ENCODE data around the gene SLC27A2.
A peak's percentile ranks its signal among the peaks of the same experiment; 100 is the strongest.

GRCh38 chr15:50250760-50251394 is 68.9 kb downstream of the SLC27A2 start:
- no peak for TF ChIP-seq GABPA (IDR thresholded peaks at IDR 0.05 in 1 of 2, conservative IDR thresholded peaks at IDR 0.05 in 1 of 2)
- TF ChIP-seq REST (IDR thresholded peaks at IDR 0.05) = no peak
- TF ChIP-seq JUND (IDR thresholded peaks at IDR 0.05) = peak in 1 of 2 donors; percentile 33
- no peak for TF ChIP-seq ATF3 (IDR thresholded peaks at IDR 0.05)
- TF ChIP-seq CTCF (IDR thresholded peaks at IDR 0.05; ENCODE audit: low read depth, low read length, missing input control) = no peak
- peak in 1 of 2 donors; percentile 13 for TF ChIP-seq RAD21 (IDR thresholded peaks at IDR 0.05)
- TF ChIP-seq MAX (IDR thresholded peaks at IDR 0.05) = peak; percentile 56
- peak; percentile 55 for TF ChIP-seq FOXA2 (IDR thresholded peaks at IDR 0.05)
- TF ChIP-seq SP1 (IDR thresholded peaks at IDR 0.05) = peak; percentile 10
- TF ChIP-seq TAF1 (conservative IDR thresholded peaks at IDR 0.05) = no peak
- no peak for TF ChIP-seq ZBTB33 (IDR thresholded peaks at IDR 0.05)
